ENCODE results near the gene ACBD6.
"Not testable (repeated sequence)": the region's sequence is repeated elsewhere in the genome, so short reads cannot be mapped to it uniquely, and the experiment has no call there.

Gene ACBD6

GRCh38 chr1:180424848-180425457 lies 77.4 kb downstream of the ACBD6 start:
- Mint-ChIP-seq H3K4me3 (no peak overlapping the region), H3K27ac (no peak overlapping the region), H3K36me3 (peaks cover 47% of the 10 kb centered on the region), H3K27me3 (no peaks in the 10 kb centered on the region), H3K4me1 (peaks cover 35% of the 10 kb centered on the region), H3K9me3 (peaks cover 9% of the 10 kb centered on the region)
- no peak for ATAC-seq

- ATAC-seq, result no peak
- Mint-ChIP-seq H3K9me3 (peaks cover 9% of the 10 kb centered on the region), H3K4me3 (no peak overlapping the region), H3K36me3 (peaks cover 53% of the 10 kb centered on the region), H3K27ac (no peak overlapping the region), H3K27me3 (no peaks in the 10 kb centered on the region), H3K4me1 (peaks cover 18% of the 10 kb centered on the region)
Observed at GRCh38 chr1:180421614-180422013, 80.8 kb downstream of the ACBD6 start.

- H3K9me3 Mint-ChIP-seq, H3K27ac Mint-ChIP-seq, H3K27me3 Mint-ChIP-seq, H3K4me3 Mint-ChIP-seq, ATAC-seq: not testable (repeated sequence)
- Mint-ChIP-seq H3K36me3 (peaks cover 58% of the 10 kb centered on the region), H3K4me1 (peaks cover 14% of the 10 kb centered on the region)
Observed at GRCh38 chr1:180421145-180421544, 81.2 kb downstream of the ACBD6 start.

- no peaks in the 10 kb centered on the region for H3K4me1 Mint-ChIP-seq
- no peak for ATAC-seq
- H3K27me3 Mint-ChIP-seq, result no peaks in the 10 kb centered on the region
- H3K36me3 Mint-ChIP-seq, result peaks cover 72% of the 10 kb centered on the region
- H3K27ac Mint-ChIP-seq, result no peak overlapping the region
- no peak overlapping the region for H3K4me3 Mint-ChIP-seq
- H3K9me3 Mint-ChIP-seq, result peaks cover 4% of the 10 kb centered on the region
Observed at GRCh38 chr1:180415985-180416633, 86.3 kb downstream of the ACBD6 start.

- ATAC-seq, result no peak
- Mint-ChIP-seq H3K4me1 (no peaks in the 10 kb centered on the region), H3K36me3 (peaks cover 71% of the 10 kb centered on the region), H3K4me3 (no peak overlapping the region), H3K9me3 (peaks cover 4% of the 10 kb centered on the region), H3K27me3 (no peaks in the 10 kb centered on the region), H3K27ac (no peak overlapping the region)
Observed at GRCh38 chr1:180415236-180415848, 87.0 kb downstream of the ACBD6 start.

GRCh38 chr1:180412583-180412982 lies 89.8 kb downstream of the ACBD6 start:
- Mint-ChIP-seq H3K4me3 (no peak overlapping the region), H3K27me3 (no peaks in the 10 kb centered on the region), H3K36me3 (peaks cover 70% of the 10 kb centered on the region), H3K27ac (no peak overlapping the region), H3K9me3 (peaks cover 4% of the 10 kb centered on the region), H3K4me1 (no peaks in the 10 kb centered on the region)
- ATAC-seq, result no peak

GRCh38 chr1:180408128-180408527 lies 94.2 kb downstream of the ACBD6 start:
- H3K4me3 Mint-ChIP-seq, H3K9me3 Mint-ChIP-seq, H3K4me1 Mint-ChIP-seq, ATAC-seq, H3K27ac Mint-ChIP-seq, H3K27me3 Mint-ChIP-seq: not testable (repeated sequence)
- H3K36me3 Mint-ChIP-seq, result peaks cover 42% of the 10 kb centered on the region

GRCh38 chr1:180407051-180407450 lies 95.3 kb downstream of the ACBD6 start:
- Mint-ChIP-seq H3K36me3 (peaks cover 43% of the 10 kb centered on the region), H3K9me3 (no peaks in the 10 kb centered on the region), H3K4me3 (no peak overlapping the region), H3K27ac (no peak overlapping the region), H3K27me3 (no peaks in the 10 kb centered on the region), H3K4me1 (peaks cover 10% of the 10 kb centered on the region)
- ATAC-seq, result no peak

- no peak overlapping the region for H3K27ac Mint-ChIP-seq
- no peaks in the 10 kb centered on the region for H3K27me3 Mint-ChIP-seq
- ATAC-seq, result no peak
- H3K4me3 Mint-ChIP-seq, result no peak overlapping the region
- H3K36me3 Mint-ChIP-seq, result peaks cover 34% of the 10 kb centered on the region
- H3K4me1 Mint-ChIP-seq, result peaks cover 12% of the 10 kb centered on the region
- H3K9me3 Mint-ChIP-seq, result no peaks in the 10 kb centered on the region
Observed at GRCh38 chr1:180402551-180402950, 99.8 kb downstream of the ACBD6 start.

- Mint-ChIP-seq H3K9me3 (no peaks in the 10 kb centered on the region), H3K36me3 (peaks cover 39% of the 10 kb centered on the region), H3K27me3 (no peaks in the 10 kb centered on the region), H3K27ac (no peak overlapping the region), H3K4me3 (no peak overlapping the region), H3K4me1 (peaks cover 12% of the 10 kb centered on the region)
- ATAC-seq, result no peak
Observed at GRCh38 chr1:180402001-180402400, 100.4 kb downstream of the ACBD6 start.

GRCh38 chr1:180397175-180397574 lies 105.2 kb downstream of the ACBD6 start:
- Mint-ChIP-seq H3K27me3 (no peaks in the 10 kb centered on the region), H3K36me3 (peaks cover 64% of the 10 kb centered on the region), H3K4me3 (no peak overlapping the region), H3K9me3 (peaks cover 3% of the 10 kb centered on the region), H3K4me1 (peaks cover 3% of the 10 kb centered on the region), H3K27ac (no peak overlapping the region)
- ATAC-seq, result no peak

GRCh38 chr1:180392427-180393145 lies 109.8 kb downstream of the ACBD6 start:
- no peak overlapping the region for H3K4me3 Mint-ChIP-seq
- no peaks in the 10 kb centered on the region for H3K4me1 Mint-ChIP-seq
- H3K36me3 Mint-ChIP-seq, result peaks cover 71% of the 10 kb centered on the region
- H3K27me3 Mint-ChIP-seq, result no peaks in the 10 kb centered on the region
- no peak for ATAC-seq
- no peak overlapping the region for H3K27ac Mint-ChIP-seq
- H3K9me3 Mint-ChIP-seq, result peaks cover 9% of the 10 kb centered on the region

GRCh38 chr1:180392020-180392419 lies 110.4 kb downstream of the ACBD6 start:
- no peak for ATAC-seq
- Mint-ChIP-seq H3K9me3 (peaks cover 12% of the 10 kb centered on the region), H3K27ac (no peak overlapping the region), H3K4me3 (no peak overlapping the region), H3K27me3 (no peaks in the 10 kb centered on the region), H3K36me3 (peaks cover 70% of the 10 kb centered on the region), H3K4me1 (no peaks in the 10 kb centered on the region)

- Mint-ChIP-seq H3K36me3 (peaks cover 72% of the 10 kb centered on the region), H3K4me1 (no peaks in the 10 kb centered on the region), H3K27me3 (no peaks in the 10 kb centered on the region), H3K9me3 (peaks cover 34% of the 10 kb centered on the region), H3K27ac (no peak overlapping the region), H3K4me3 (no peak overlapping the region)
- ATAC-seq, result no peak
Observed at GRCh38 chr1:180387413-180387812, 115.0 kb downstream of the ACBD6 start.

- peaks cover 73% of the 10 kb centered on the region for H3K36me3 Mint-ChIP-seq
- peaks cover 38% of the 10 kb centered on the region for H3K9me3 Mint-ChIP-seq
- no peak for ATAC-seq
- H3K27ac Mint-ChIP-seq, result no peak overlapping the region
- no peak overlapping the region for H3K4me3 Mint-ChIP-seq
- no peaks in the 10 kb centered on the region for H3K4me1 Mint-ChIP-seq
- H3K27me3 Mint-ChIP-seq, result no peaks in the 10 kb centered on the region
Observed at GRCh38 chr1:180386745-180387367, 115.5 kb downstream of the ACBD6 start.
